GM18870 (cell line): Measurements from ENCODE around the gene FES.
"Not testable (repeated sequence)": the region's sequence is repeated elsewhere in the genome, so short reads cannot be mapped to it uniquely, and the experiment has no call there.

ENCODE experiments used
- ATAC-seq: cut with Tn5 transposase; IDR thresholded peaks from one replicate; pipeline ENCODE4 v1.9.1; 2021; ENCODE audit warnings: moderate library complexity; ENCODE audit not compliant: unreplicated experiment

Gene FES

DNA sequence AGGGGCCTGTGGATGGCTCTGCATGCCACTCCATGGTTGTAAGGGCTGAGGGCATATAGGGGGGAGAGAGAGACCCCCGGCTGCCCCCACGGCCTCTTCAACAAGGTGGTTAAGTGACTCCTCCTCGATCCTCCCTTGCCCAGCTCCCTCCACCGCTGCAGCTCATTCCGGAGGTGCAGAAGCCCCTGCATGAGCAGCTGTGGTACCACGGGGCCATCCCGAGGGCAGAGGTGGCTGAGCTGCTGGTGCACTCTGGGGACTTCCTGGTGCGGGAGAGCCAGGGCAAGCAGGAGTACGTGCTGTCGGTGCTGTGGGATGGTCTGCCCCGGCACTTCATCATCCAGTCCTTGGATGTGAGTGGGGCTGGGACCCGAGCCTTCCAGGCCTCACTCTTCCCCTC is 6.5 kb downstream of the FES start:
- ATAC-seq, result no peak

DNA sequence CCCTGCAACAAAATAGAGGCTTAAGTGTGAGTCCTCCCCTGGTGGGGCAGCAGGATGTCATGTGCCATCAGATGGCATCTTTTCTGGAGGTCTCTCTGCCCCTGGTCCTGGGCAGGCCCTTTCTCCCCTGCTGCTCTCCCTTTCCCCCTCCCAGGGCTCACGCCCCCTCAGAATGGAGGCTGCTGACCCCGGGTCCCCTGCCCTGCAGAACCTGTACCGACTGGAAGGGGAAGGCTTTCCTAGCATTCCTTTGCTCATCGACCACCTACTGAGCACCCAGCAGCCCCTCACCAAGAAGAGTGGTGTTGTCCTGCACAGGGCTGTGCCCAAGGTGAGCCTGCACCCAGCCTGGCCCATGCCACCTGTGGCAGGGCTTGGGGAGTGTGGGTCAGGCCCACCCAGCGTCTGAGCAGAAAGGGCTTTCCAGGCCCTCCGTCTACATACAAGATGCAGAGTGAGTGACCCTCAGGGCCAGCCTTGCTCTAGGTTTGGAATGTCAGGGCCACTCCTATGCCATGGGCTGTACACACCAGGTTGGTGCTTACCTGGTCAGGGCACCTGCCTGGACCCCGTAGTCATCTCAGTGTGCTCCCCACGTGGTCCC is 7.1 kb downstream of the FES start:
- ATAC-seq, result no peak

DNA sequence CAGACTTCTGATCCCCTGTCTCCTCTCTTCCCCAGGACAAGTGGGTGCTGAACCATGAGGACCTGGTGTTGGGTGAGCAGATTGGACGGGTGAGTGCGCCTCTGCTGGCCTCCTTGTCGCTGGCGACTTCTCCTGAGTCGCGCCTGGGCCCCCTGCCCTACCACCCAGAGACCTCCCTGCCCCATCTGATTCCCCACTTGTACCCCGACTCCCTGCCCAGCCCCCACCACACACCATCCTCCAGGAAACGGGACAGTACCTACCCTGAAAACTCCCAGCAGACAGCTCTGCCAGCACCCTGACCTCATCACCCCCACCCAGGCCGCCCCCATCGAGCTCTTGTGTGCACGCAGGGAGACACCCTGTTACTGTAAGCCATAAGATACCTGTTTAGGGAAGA is 7.7 kb downstream of the FES start:
- ATAC-seq, result no peak

DNA sequence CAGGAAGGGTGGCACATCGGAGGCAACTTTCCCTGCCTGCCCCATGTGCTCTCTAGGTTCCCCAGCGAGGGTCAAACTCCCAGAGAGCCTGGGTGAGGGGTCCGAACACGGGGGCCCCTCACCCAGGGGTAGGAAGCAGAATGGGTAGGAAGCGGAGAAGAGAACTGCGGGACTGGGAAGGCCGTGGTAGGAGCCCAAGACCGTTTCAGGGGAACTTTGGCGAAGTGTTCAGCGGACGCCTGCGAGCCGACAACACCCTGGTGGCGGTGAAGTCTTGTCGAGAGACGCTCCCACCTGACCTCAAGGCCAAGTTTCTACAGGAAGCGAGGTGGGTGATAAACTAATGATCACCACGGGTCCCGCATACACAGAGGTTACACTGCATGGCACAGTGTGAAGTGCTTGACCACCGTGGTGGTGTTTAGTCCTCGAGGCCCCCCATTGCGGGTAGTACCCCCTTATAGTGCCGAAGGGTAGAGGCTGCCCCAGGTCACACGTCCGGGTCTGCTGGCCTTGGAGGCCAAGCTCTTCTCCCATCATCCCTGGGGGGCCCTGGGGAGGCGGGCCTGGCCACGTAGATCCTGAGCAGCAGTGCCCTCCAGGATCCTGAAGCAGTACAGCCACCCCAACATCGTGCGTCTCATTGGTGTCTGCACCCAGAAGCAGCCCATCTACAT is 8.3 kb downstream of the FES start:
- ATAC-seq, result no peak

DNA sequence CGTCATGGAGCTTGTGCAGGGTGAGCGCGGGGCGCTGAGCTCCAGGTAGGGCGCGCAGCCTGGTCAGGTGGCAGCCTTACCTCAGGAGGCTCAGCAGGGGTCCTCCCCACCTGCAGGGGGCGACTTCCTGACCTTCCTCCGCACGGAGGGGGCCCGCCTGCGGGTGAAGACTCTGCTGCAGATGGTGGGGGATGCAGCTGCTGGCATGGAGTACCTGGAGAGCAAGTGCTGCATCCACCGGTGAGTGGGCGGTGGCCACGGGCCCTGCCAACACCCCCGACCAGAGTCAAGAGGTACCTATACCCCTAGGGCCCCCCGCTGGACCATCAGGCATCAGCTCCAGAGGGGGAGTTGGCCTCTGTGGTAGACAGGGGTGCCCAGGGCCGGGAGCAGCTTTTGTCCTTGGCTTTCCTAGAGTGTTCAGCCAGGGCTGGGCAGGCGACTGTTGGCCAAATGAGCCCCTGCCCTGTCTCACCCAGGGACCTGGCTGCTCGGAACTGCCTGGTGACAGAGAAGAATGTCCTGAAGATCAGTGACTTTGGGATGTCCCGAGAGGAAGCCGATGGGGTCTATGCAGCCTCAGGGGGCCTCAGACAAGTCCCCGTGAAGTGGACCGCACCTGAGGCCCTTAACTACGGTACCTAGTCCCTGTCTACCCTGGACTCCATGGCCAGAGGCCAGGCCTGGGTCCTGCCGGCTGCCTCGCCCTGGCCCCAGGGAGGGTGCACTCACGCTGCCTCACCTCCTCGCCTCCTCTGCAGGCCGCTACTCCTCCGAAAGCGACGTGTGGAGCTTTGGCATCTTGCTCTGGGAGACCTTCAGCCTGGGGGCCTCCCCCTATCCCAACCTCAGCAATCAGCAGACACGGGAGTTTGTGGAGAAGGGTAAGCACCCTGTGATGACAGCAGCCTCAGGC is 9.1 kb downstream of the FES start:
- ATAC-seq, result no peak

DNA sequence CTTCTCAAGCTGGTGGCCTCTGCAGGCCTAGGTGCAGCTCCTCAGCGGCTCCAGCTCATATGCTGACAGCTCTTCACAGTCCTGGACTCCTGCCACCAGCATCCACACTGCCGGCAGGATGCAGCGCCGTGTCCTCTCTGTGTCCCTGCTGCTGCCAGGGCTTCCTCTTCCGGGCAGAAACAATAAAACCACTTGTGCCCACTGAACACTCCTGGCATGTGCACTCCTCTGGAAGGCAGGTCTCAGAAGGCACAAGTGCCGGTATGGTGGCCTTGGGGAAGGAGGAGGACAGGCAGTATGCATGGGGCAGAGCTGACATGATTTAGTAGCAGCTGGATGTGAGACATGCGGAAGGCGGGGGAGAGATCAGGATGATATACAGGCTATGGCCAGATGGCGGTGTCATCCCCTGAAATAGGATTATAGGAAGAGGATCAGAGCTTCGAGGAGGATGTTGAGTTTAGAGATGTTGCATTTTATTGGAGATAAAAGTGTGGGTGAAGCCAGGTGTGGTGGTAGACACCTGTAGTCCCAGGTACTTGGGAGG is 11.3 kb downstream of the FES start:
- no peak for ATAC-seq

DNA sequence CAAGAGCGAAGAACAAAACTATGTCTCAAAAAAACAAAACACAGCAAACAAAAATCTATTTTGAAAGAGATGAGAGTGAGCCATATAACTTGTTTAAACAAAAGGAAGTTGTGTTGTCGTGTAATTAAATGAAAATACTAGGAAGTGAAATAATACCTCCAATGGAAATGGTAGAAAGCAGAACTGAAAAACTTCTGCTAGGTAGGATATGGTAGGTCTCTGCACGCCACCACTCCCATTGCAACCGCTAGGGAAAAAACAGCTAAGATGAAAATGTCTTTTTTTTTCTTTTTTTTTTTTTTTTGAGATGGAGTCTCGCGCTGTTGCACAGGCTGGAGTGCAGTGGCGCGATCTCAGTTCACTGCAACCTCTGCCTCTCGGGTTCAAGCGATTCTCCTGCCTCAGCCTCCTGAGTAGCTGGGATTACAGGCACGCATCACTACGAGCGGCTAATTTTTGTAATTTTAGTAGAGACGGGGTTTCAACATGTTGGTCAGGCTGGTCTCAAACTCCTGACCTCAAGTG is 12.9 kb downstream of the FES start:
- not testable (repeated sequence) for ATAC-seq

DNA sequence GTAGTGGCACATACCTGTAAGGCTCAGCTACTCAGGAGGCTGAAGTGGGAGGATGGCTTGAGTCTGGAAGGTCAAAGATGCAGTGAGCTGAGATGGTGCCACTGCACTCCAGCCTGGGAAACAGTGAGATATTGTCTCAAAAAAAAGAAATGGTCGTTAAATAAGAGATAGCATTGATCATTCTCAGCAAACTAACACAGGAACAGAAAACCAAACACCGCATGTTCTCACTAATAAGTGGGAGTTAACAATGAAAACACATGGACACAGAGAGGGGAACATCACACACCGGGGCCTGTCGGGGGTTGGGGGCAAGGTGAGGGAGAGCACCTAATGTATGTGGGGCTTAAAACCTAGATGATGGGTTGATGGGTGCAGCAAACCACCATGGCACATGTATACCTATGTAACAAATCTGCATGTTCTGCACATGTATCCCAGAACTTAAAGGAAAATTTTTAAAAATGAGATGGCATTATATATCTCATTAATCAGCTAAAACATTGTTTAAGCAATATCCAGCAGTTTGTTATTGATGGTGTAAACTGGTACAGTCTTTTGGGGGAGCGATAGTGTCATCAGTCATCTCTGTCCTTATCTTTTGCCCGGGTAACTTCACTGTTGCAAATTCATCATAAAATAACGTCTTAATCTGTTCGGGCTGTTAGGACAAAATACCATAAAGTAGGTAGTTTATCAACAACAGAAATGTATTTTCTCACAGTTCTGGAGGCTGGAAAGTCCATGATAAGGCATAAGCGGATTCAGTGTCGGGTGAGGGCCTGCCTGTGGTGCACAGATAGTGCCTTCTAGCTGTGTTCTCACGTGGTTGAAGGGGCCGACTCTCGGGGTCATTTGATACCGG is 17.1 kb downstream of the FES start:
- ATAC-seq, result no peak

DNA sequence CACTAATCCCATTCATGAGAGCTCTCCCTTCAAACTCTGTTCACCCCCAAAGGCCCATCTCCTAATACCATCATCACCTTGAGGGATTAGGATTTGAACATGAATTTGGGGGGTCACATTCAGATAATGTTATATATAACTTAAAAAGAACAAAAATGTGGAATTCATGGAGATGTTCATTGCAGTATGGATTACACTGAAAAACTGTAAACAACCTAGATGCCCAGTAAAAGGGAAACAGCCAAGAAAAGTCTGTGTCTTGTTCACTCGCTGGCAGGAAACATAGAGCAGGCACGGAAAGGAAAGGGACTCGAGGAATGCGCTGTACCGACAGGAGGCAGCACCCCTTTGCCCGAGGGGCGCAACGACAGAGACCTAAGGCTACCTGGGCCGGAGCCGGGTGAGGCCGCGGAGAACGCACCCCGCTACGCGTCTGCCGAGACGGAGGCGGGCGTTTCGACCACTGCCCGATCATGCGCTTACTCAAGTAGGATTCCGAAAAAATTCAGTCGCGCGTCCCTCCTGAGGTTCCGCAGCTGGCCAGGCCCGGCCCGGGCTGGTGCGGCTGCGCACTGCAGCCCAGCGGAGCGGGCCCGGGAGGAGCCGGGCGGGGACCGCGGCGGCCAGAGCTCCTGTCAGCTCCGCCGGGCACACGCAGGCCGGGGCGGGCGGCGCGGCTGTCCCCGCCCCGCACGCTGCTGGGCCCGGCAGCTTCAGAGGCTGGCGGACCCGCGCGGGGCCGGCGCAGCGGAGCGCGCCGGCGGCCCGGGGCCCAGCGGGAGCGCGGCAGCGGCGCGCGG is 17.9 kb downstream of the FES start:
- ATAC-seq, result peak; percentile 72

DNA sequence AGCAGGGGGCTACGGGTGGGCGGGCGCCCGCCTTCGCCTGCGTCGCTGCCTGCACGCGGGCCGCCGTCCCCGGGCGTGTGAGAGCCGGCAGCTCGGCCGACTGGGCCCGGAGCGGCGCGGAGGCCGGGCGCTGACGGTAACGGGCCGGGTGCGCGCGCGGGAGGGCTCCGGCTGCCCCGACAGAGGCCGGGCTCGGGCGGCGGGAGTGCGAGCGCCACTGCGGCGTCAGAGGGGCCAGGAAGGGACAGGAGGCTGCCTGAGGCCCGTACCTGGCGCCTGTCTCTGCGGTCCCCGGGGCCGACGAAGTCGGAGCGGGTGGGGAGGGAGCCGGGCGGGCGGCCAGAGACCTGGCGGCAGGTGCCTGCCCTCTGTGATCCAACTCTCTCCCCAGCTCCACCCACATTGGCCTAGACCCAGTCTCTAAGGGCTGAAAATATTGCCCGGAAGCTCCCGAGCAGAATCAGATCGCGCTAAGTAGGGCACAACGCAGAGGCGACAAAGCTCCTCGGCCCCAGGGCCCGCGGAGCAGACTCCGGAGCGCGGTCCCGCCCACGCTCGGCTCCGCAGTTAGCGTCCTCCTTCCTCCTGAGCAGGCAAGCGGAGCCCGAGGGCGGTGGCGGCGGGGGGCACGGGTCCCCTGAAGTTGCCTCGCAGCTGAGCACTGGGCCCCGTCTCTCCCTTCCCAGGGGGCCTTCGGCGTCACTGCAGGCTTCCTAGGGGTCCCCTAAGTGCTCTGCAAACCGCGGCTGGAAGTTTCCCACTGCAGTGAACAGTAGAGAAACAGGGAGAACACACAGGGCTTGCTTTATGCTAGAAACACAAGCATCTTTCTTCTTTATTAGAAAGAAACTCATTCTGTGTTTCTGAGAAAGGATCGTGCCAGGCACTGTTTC is 18.8 kb downstream of the FES start, which contains the start of gene MAN2A2:
MAN2A2 (plus strand) TSS at position 463 of the 893 bp plus-strand sequence. CDS start 906 bp downstream, outside the sequence.
- peak; percentile 49 for ATAC-seq

DNA sequence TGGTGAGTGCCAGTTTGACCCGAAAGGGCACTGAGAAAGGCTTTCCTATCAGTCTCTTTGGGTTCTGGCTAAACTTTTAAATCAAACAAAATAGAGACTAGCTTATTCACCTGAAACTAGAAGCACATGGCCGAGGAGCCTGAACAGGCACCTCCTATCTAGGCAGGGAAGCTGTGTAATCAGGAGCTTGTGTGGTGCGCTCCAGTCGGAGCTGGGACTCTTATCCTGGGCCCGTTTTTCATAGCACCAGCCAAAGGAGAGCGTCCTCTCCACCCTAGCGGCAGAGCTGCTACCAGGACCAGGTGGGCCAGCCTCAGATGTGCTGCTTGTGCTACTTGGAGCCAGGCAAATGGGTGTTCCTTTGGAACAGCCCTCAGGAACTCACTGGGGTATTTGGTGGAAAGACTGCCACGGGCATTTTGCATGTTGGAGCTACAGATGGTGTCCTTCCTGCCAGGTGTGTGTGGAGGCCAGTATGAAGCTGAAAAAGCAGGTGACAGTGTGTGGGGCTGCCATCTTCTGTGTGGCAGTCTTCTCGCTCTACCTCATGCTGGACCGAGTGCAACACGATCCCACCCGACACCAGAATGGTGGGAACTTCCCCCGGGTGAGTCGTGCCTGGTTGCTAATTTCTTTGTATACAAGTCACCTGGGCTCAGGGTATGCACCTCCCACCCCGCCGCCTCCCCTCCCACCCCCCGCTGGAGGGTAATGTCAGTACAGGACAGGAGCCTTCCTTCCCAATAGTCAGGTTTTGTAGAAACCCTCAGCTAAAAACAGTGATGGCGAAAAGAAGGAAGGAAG is 19.6 kb downstream of the FES start:
- no peak for ATAC-seq

DNA sequence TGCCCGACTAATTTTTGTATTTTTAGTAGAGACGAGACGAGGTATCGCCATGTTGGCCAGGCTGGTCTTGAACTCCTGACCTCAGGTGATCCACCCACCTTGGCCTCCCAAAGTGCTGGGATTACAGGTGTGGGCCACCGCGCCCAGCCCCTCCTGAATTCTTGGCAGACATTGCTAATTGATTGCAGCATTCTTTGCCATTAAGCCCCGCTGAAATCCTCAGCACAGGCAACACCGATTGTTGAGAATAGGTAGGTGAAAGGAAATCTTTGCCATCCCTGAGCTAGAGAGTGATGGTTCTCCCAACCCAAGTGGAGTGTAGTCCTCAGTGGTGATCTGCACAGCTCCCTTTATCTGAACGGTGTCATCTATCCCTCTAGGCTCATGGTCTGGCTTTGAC is 20.4 kb downstream of the FES start:
- ATAC-seq, result no peak

DNA sequence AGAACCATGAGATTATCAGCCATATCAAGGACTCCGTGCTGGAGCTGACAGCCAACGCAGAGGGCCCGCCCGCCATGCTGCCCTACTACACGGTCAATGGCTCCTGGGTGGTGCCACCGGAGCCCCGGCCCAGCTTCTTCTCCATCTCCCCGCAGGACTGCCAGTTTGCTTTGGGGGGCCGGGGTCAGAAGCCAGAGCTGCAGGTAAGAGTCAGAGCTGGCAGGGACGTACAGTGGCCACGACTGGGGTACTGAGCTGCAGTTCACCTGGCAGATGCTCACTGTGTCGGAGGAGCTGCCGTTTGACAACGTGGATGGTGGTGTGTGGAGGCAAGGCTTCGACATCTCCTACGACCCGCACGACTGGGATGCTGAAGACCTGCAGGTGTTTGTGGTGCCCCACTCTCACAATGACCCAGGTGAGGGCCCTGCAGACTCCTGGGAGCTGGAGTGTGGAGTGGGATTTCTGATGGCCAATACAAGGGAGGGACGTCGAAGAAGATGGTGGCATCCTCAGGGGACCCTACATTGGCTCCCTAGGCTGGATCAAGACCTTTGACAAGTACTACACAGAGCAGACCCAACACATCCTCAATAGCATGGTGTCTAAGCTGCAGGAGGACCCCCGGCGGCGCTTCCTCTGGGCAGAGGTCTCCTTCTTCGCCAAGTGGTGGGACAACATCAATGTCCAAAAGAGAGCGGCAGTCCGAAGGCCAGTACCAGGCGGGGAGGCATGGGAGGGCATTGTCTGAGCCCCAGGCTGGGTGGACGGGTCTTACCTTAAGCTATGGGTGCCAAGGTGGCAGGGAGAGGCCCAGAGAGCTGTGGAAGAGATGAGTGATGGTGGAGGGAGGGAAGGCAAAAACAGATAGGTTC is 21.2 kb downstream of the FES start:
- ATAC-seq, result no peak

DNA sequence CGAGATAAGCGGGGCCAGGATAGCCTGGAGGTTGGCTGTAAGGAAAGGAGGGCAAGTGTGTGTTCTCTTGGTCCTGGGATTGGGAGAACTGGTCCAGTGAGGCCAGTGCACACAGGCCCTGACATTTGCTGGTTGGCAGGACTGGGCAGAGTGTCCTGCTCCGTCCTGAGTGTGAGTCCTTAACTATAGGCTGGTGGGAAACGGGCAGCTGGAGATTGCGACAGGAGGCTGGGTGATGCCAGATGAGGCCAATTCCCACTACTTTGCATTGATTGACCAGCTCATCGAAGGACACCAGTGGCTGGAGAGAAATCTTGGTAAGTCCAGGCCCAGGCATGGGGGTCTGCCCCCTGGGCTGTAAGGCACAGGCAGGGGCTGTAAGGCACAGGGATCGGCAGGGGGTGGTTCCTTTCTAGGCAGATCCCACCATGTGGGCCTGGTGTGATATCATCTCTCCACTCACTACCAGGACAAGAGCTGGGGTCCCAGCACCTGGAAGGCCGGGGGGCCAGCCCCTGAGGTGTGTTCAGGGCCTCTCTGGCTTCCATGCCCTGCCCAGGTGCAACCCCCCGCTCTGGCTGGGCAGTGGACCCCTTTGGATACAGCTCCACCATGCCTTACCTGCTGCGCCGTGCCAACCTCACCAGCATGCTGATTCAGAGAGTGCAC is 22.0 kb downstream of the FES start:
- no peak for ATAC-seq

DNA sequence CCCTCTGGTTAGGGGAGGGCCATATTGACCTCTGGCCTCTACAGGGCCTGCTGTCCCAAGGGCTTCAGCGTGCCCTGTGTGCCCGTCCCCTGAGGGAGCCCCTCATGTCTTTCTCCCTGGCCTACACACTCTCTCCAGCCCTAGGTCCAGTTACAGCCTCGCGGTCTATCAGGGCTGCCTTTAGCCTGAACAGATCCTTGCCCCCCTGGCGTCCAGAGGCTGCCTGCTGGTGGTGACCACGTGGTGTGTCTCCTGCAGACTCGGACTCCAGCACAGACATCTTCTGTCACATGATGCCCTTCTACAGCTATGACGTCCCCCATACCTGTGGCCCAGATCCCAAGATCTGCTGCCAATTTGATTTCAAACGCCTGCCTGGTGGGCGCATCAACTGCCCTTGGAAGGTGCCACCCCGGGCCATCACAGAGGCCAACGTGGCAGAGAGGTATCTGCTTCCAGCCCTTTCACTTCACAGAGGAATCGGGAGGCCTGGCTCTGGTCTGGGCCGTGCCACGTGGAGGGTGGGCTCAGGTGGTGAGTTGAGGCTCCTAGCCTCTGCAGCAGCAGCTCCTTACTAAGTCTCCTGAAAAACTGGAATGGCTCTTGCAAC is 22.9 kb downstream of the FES start:
- ATAC-seq, result no peak
